Mesendoderm (in vitro differentiated cells): ENCODE measurements around the gene MARCKSL1.
A peak's percentile ranks its signal among the peaks of the same experiment; 100 is the strongest.

Source experiments
- DNase-seq: peaks from one replicate; pipeline ENCODE4 v3.0.0; 2013
- H2AK5ac ChIP-seq: 2 replicates; pipeline ENCODE4 v1.6.1; 2013; ENCODE audit warnings: low read length, inconsistent platforms
- H2BK120ac ChIP-seq: 2 replicates; pipeline ENCODE4 v1.6.1; 2013; ENCODE audit warnings: low read depth, mild to moderate bottlenecking, low read length, moderate library complexity, mixed read lengths
- H2BK15ac ChIP-seq: replicated peaks from 2 replicates; pipeline ENCODE4 v1.6.1; 2013; ENCODE audit warnings: low read depth, mild to moderate bottlenecking, moderate library complexity
- H2BK5ac ChIP-seq: 2 replicates; pipeline ENCODE4 v1.6.1; 2013; ENCODE audit warnings: low read length, inconsistent platforms
- H3K18ac ChIP-seq: 2 replicates; pipeline ENCODE4 v1.6.1; 2013; ENCODE audit warnings: mild to moderate bottlenecking, low read length, mixed read lengths
- H3K23ac ChIP-seq: one replicate; pipeline ENCODE4 v1.6.1; 2013; ENCODE audit warnings: low read length
- H3K27ac ChIP-seq: 2 replicates; pipeline ENCODE4 v1.5.1; 2013; ENCODE audit warnings: low read depth, mild to moderate bottlenecking, inconsistent platforms, low read length, moderate library complexity
- H3K27me3 ChIP-seq: 2 replicates; pipeline ENCODE4 v1.6.1; 2013; ENCODE audit warnings: low read length, control low read depth, mild to moderate bottlenecking, inconsistent platforms; ENCODE audit not compliant: insufficient read depth, poor library complexity
- H3K36me3 ChIP-seq: 2 replicates; pipeline ENCODE4 v1.6.1; 2013; ENCODE audit warnings: low read length, inconsistent platforms; ENCODE audit not compliant: control insufficient read depth, insufficient read depth
- H3K4ac ChIP-seq: one replicate; pipeline ENCODE4 v1.6.1; 2013; ENCODE audit warnings: low read depth, mild to moderate bottlenecking, low read length, moderate library complexity
- H3K4me1 ChIP-seq: 2 replicates; pipeline ENCODE4 v1.6.1; 2013; ENCODE audit warnings: low read depth, low read length, inconsistent platforms; ENCODE audit not compliant: control insufficient read depth
- H3K4me2 ChIP-seq: 2 replicates; pipeline ENCODE4 v1.6.1; 2013; ENCODE audit warnings: low read length
- H3K4me3 ChIP-seq: 2 replicates; pipeline ENCODE4 v1.5.1; 2013; ENCODE audit warnings: mild to moderate bottlenecking, low read length
- H3K56ac ChIP-seq: one replicate; pipeline ENCODE4 v1.6.1; 2013; ENCODE audit warnings: low read length
- H3K79me1 ChIP-seq: 2 replicates; pipeline ENCODE4 v1.6.1; 2013; ENCODE audit warnings: low read length, inconsistent platforms
- H3K79me2 ChIP-seq: 2 replicates; pipeline ENCODE4 v1.6.1; 2013; ENCODE audit warnings: mild to moderate bottlenecking, low read length; ENCODE audit not compliant: control insufficient read depth, insufficient read depth
- H3K9ac ChIP-seq: 2 replicates; pipeline ENCODE4 v1.6.1; 2013; ENCODE audit warnings: low read length, inconsistent platforms
- H4K5ac ChIP-seq: one replicate; pipeline ENCODE4 v1.6.1; 2013; ENCODE audit warnings: low read length
- H4K8ac ChIP-seq: one replicate; pipeline ENCODE4 v1.6.1; 2013; ENCODE audit warnings: low read depth, mild to moderate bottlenecking, control low read depth, low read length, moderate library complexity
- WGBS: extraction: QIAGEN DNeasy Blood & Tissue Kit; methylation state at CpG from one replicate; pipeline ENCODE4 v1.1.7; 2013; ENCODE audit warnings: low lambda C conversion rate, missing lambda C conversion rate; ENCODE audit not compliant: insufficient coverage; ENCODE audit errors: extremely low coverage; 5-methylcytosine and 5-hydroxymethylcytosine counted together

MARCKSL1 gene

GRCh38 chr1:32338637-32339145 is 2.7 kb upstream of the MARCKSL1 start:
- no peak overlapping the region for H3K27ac ChIP-seq
- H3K27me3 ChIP-seq: no peaks in the 10 kb centered on the region
- H3K56ac ChIP-seq: no peak overlapping the region
- no peak overlapping the region for H3K18ac ChIP-seq
- H3K4me2 ChIP-seq: no peak overlapping the region
- H3K79me2 ChIP-seq: peaks cover 20% of the 10 kb centered on the region
- H3K79me1 ChIP-seq: peaks cover 8% of the 10 kb centered on the region
- no peak overlapping the region for H3K23ac ChIP-seq
- no peak overlapping the region for H4K8ac ChIP-seq
- WGBS: no CpG with 5 or more reads among the region's 14 CpGs
- H4K5ac ChIP-seq: no peak overlapping the region
- no peak overlapping the region for H3K4me3 ChIP-seq
- no peak overlapping the region for H2BK120ac ChIP-seq
- no peak overlapping the region for H3K9ac ChIP-seq
- no peak overlapping the region for H2BK15ac ChIP-seq
- DNase-seq: no peak
- peaks cover 8% of the 10 kb centered on the region for H3K4me1 ChIP-seq
- H3K36me3 ChIP-seq: peaks cover 3% of the 10 kb centered on the region
- no peak overlapping the region for H2AK5ac ChIP-seq
- H2BK5ac ChIP-seq: no peak overlapping the region
- H3K4ac ChIP-seq: no peak overlapping the region

- H2BK5ac ChIP-seq: no peak overlapping the region
- no peak overlapping the region for H3K4me2 ChIP-seq
- no peak for DNase-seq
- no peak overlapping the region for H2AK5ac ChIP-seq
- no peak overlapping the region for H2BK120ac ChIP-seq
- no peak overlapping the region for H4K5ac ChIP-seq
- no peak overlapping the region for H3K4me3 ChIP-seq
- no peak overlapping the region for H3K27ac ChIP-seq
- no peak overlapping the region for H3K23ac ChIP-seq
- H4K8ac ChIP-seq: no peak overlapping the region
- WGBS: no CpG with 5 or more reads among the region's 16 CpGs
- H3K4me1 ChIP-seq: peaks cover 10% of the 10 kb centered on the region
- peaks cover 24% of the 10 kb centered on the region for H3K79me2 ChIP-seq
- H3K27me3 ChIP-seq: no peaks in the 10 kb centered on the region
- H3K9ac ChIP-seq: no peak overlapping the region
- no peak overlapping the region for H2BK15ac ChIP-seq
- H3K18ac ChIP-seq: no peak overlapping the region
- peaks cover 12% of the 10 kb centered on the region for H3K79me1 ChIP-seq
- peaks cover 3% of the 10 kb centered on the region for H3K36me3 ChIP-seq
- H3K4ac ChIP-seq: no peak overlapping the region
- H3K56ac ChIP-seq: peak overlapping the region; percentile 25
These were observed 2.0 kb upstream of the MARCKSL1 start for GRCh38 chr1:32337855-32338636.

- Histone ChIP-seq H4K5ac (no peak overlapping the region), H3K4me1 (peaks cover 10% of the 10 kb centered on the region)
- no CpG with 5 or more reads among the region's 8 CpGs for WGBS
These were observed 1.1 kb upstream of the MARCKSL1 start for GRCh38 chr1:32336963-32337675.

GRCh38 chr1:32336591-32336932 is 529 bp upstream of the MARCKSL1 start:
- Histone ChIP-seq H3K23ac (peak overlapping the region; percentile 29), H2AK5ac (no peak overlapping the region), H3K27me3 (no peaks in the 10 kb centered on the region), H3K56ac (peak overlapping the region; percentile 78), H2BK15ac (no peak overlapping the region), H3K4me3 (peak overlapping the region; percentile 11), H3K36me3 (peaks cover 3% of the 10 kb centered on the region), H3K79me1 (peaks cover 12% of the 10 kb centered on the region), H2BK120ac (no peak overlapping the region), H2BK5ac (no peak overlapping the region), H4K5ac (no peak overlapping the region), H3K27ac (no peak overlapping the region), H3K4me2 (peak overlapping the region; percentile 61), H3K9ac (peak overlapping the region; percentile 70), H3K79me2 (peaks cover 24% of the 10 kb centered on the region), H3K18ac (peak overlapping the region; percentile 0), H4K8ac (no peak overlapping the region), H3K4me1 (peaks cover 10% of the 10 kb centered on the region), H3K4ac (no peak overlapping the region)
- WGBS: no CpG with 5 or more reads among the region's 15 CpGs
- no peak for DNase-seq

More at GRCh38 chr1:32336963-32337675, 1.1 kb upstream of the MARCKSL1 start:
- H3K27ac ChIP-seq: no peak overlapping the region
- no peak overlapping the region for H2AK5ac ChIP-seq
- peak overlapping the region; percentile 29 for H3K23ac ChIP-seq
- H3K27me3 ChIP-seq: no peaks in the 10 kb centered on the region
- peak overlapping the region; percentile 78 for H3K56ac ChIP-seq
- peaks cover 3% of the 10 kb centered on the region for H3K36me3 ChIP-seq
- no peak overlapping the region for H2BK5ac ChIP-seq
- H3K4ac ChIP-seq: no peak overlapping the region
- no peak overlapping the region for H4K8ac ChIP-seq
- no peak overlapping the region for H3K4me2 ChIP-seq
- H3K79me2 ChIP-seq: peaks cover 24% of the 10 kb centered on the region
- H3K18ac ChIP-seq: no peak overlapping the region
- no peak overlapping the region for H3K4me3 ChIP-seq
- no peak for DNase-seq
- no peak overlapping the region for H2BK15ac ChIP-seq
- peaks cover 12% of the 10 kb centered on the region for H3K79me1 ChIP-seq
- H2BK120ac ChIP-seq: no peak overlapping the region
- peak overlapping the region; percentile 70 for H3K9ac ChIP-seq

GRCh38 chr1:32335535-32335789 is 571 bp downstream of the MARCKSL1 start:
- peaks cover 24% of the 10 kb centered on the region for H3K79me2 ChIP-seq
- H3K36me3 ChIP-seq: peaks cover 9% of the 10 kb centered on the region
- H2BK5ac ChIP-seq: no peak overlapping the region
- no peak overlapping the region for H3K23ac ChIP-seq
- no peak overlapping the region for H3K4me2 ChIP-seq
- no peak for DNase-seq
- peak overlapping the region; percentile 76 for H2BK120ac ChIP-seq
- no CpG with 5 or more reads among the region's 34 CpGs for WGBS
- H3K4me3 ChIP-seq: peak overlapping the region; percentile 96
- no peak overlapping the region for H2AK5ac ChIP-seq
- peak overlapping the region; percentile 98 for H3K9ac ChIP-seq
- no peaks in the 10 kb centered on the region for H3K27me3 ChIP-seq
- H3K79me1 ChIP-seq: peaks cover 12% of the 10 kb centered on the region
- H4K5ac ChIP-seq: no peak overlapping the region
- peak overlapping the region; percentile 62 for H3K27ac ChIP-seq
- H3K18ac ChIP-seq: peak overlapping the region; percentile 95
- no peak overlapping the region for H2BK15ac ChIP-seq
- H3K4ac ChIP-seq: peak overlapping the region; percentile 98
- H4K8ac ChIP-seq: peak overlapping the region; percentile 91
- peaks cover 10% of the 10 kb centered on the region for H3K4me1 ChIP-seq
- H3K56ac ChIP-seq: peak overlapping the region; percentile 97
